GM21717 (cell line): ENCODE measurements around the gene POU2F1.

Source experiments
- ATAC-seq: cut with Tn5 transposase; IDR thresholded peaks from one replicate; pipeline ENCODE4 v1.9.1; 2021; ENCODE audit warnings: mild to moderate bottlenecking, moderate library complexity; ENCODE audit not compliant: unreplicated experiment

POU2F1 gene

DNA sequence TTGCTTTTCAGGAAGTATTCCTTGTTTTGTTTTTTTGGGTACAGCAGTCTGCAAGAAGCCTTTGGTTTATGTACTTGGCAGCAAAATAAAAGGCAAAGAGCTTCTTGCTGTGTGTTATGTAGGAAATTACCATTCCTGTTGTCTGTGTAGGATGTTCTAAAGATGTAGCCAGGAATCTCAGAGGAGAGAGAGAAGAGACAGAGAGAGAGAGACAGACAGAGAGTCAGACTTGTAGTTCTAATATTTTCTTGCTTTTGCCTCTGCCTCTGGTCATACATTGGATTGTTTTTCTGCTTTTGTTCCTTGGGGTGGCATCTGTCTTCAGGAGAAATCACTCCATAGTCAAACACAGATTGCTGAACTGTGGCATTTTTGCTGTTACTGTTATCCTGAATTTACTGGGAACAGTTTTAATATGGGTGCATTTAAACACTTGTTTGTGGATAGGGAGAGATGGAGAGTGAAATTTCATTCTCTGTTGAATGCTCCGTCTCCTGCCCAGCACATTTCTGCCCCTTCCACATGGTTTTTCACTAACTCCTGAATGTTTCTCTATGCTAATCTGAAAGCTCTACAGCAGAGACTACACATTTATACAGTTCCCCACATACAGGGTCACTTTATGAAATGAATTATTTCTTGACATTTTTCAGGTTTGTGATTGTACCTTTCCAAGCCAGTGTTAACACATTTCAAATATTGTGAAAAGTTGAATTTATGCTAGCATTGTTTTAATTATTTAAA, 49.8 kb downstream of the POU2F1 start:
- no peak for ATAC-seq

DNA sequence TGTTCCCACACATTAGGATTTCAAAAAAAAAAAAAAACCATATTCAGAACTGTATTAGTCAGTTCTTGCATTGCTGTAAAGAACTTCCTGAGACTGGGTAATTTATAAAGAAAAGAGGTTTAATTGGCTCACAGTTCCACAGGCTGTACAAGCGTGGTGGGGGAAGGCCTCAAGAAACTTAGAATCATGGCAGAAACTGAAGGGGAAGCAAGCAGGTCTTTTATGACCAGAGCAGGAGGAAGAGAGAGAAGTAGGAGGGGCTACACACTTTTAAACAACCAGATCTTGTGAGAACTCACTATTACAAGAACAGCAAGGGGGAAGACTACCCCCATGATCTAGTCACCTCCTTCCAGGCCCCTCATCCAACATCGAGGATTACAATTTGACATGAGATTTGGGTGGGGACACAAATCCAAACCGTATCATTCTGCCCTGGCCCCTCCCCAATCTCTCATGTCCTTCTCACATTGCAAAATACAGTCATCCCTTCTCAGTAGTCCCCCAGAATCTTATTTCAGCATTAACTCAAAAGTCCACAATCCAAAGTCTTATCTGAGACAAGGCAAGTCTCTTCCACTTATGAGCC, 51.8 kb downstream of the POU2F1 start:
- ATAC-seq, result no peak

DNA sequence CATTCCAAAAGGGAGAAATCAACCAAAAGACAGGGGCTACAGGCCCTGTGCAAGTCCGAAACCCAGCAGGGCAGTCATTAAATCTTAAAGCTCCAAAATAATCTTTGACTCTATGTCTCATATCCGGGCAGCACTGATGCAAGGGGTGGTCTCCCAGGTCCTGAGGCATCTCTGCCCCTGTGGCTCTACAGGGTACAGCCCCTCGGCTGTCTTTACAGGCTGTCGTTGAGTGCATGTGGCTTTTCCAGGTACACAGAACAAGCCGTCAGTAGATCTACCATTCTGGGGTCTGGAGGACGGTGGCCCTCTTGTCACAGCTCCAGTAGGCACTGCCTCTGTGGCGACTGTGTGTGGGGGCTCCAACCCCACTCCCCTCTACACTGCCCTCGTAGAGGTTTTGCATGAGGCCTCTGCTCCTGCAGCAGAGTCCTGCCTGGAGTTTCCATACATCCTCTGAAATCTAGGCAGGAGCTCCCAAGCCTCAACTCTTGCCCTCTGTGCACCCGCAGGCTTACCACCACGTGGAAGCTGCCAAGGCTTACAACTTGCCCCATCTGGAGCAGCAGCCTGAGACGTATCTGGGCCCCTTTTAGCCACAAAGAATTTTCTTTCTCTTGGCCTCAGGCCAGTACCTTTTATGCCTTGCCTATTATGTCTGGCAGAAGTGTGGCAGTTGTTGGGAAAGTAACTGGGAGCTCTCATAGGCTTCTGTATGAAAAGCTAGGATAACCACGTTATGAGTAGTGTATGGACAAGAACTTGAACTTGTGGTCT, 52.5 kb downstream of the POU2F1 start:
- ATAC-seq, result no peak

GRCh38 chr1:167274061-167274460, 53.4 kb downstream of the POU2F1 start:
- ATAC-seq, result no peak

DNA sequence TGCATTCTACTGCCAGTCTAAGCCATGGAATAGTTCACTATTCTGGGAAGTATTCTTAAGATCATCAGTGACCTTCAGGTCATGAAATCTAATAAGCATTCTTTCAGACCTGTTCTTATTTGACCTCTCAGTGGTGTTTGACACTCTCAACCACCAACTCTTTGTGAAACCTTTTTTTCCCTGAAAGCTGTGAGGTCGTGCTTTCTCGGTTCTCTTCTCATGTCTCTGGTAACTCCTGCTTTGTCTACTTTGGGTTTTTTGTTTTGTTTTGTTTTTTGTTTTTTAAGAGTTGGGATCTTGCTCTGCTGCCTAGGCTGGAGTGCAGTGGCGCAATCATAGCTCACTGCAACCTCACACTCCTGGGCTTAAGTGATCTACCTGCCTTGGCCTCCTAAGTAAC, 56.3 kb downstream of the POU2F1 start:
- ATAC-seq, result peak; percentile 91

DNA sequence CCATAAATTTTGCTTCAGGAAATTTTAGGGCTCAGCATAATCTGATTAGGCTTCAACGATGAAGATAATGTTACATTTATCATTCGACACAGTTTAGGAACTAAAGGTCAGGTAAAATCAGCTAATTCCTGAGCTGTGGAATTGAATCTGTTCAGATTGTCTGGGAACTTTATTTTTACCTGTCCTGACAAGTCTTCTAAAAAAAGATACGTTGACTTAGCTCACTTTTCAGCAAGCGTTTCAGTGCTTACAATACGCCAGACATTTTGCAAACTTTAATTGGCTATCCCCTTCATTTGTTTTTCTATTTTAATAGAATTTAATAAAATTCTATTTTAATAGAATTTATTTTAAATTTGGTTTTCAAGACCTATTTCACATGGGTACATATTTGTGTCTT, 57.8 kb downstream of the POU2F1 start:
- ATAC-seq, result no peak

- ATAC-seq, result no peak
These were observed 60.2 kb downstream of the POU2F1 start for GRCh38 chr1:167280912-167281311.

GRCh38 chr1:167288390-167289074, 67.8 kb downstream of the POU2F1 start:
- ATAC-seq, result no peak

GRCh38 chr1:167289075-167289442, 68.4 kb downstream of the POU2F1 start:
- ATAC-seq, result no peak

DNA sequence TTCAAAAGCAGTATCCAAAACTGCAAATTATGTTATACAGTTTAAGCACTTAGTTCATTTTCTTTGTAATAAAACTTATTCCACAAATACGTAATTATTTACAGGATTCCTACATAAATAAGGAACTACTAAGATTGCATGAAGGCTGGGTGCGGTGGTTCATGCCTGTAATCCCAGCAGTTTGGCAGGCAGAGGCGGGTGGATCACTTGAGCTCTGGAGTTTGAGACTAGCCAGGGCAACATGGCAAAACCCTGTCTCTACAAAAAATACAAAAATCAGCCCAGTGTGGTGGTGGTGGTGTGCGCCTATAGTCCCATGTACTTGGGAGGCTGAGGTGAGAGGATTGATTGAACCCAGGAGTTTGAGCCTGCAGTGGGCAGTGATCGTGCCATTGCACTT, 69.3 kb downstream of the POU2F1 start:
- no peak for ATAC-seq

GRCh38 chr1:167291539-167292185, 71.0 kb downstream of the POU2F1 start:
- ATAC-seq, result no peak

GRCh38 chr1:167292216-167292615, 71.5 kb downstream of the POU2F1 start:
- no peak for ATAC-seq

DNA sequence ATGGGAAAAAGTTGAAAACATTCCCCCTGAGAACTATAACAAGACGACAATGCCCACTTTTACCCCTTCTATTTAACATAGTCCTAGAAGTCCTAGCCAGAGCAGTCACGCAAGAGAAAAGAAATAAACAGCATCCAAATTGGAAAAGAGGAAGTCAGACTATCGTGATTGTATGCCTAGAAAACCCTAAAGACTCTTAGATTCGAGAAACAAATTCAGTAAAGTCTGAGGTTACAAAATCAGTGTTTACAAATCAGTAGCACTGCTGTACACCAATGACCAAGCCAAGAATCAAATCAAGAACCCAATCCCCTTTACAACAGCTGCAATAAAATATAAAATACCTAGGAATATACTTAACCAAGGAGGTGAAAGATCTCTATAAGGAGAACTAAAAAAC, 72.4 kb downstream of the POU2F1 start:
- no peak for ATAC-seq

- no peak for ATAC-seq
These were observed 73.8 kb downstream of the POU2F1 start for GRCh38 chr1:167294528-167294927.

GRCh38 chr1:167297222-167298214, 76.8 kb downstream of the POU2F1 start:
- ATAC-seq, result no peak

- ATAC-seq, result no peak
These were observed 77.6 kb downstream of the POU2F1 start for GRCh38 chr1:167298325-167298724.

DNA sequence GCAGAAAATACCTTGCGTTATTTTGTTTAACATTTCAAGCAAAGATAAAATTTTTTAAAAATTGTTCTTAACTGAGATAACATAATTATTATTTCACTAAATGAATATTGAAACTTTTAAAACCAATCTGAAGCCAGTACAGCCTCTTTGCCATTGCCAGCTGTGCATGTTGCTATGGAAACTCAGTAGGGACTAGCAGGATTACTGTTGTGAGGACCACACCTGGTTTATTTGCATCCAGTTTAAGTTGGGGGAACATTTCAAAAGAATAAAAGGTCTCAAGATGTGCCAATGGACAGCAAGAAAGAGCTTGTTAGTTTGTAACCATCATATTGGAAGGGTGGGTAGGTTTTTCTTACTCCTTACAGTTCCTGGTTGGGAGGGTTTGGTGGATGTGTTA, 80.7 kb downstream of the POU2F1 start:
- ATAC-seq, result no peak

DNA sequence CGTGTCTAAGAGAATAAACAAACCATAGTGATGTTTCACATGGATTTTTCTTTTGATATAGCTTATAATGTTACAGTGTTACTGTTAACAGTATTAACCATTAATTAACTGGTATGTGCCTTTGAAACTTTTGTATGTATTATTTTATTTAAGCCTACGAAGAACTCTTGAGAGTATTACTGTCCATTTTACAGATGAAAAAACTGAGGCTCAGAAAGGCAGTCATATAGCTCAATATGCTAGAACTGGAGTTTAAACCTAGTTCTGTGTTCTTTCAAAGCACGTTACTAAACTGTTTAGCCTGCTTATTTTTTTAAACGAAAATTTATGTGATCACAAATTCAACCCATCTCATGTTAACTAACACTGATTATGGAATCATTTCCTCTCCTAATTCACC, 83.5 kb downstream of the POU2F1 start:
- ATAC-seq, result no peak

- ATAC-seq, result no peak
These were observed 84.5 kb downstream of the POU2F1 start for GRCh38 chr1:167305059-167305705.
